Kidney (tissue), 14 donors: Measurements from ENCODE around the gene CDH12. TPM values are rescaled to one million over a fixed set of nuclear protein-coding genes. Genes with fewer than 3 reads are reported as not detected.
A peak's percentile ranks its signal among the peaks of the same experiment; 100 is the strongest.

Experiments
- DNase-seq, 5 donors: peaks; one replicate each; pipeline ENCODE4 v3.0.0-alpha.2; 2013 to 2020
- FAIRE-seq: peaks from 2 replicates; lab custom pipeline; 2012; peaks lifted over from hg19 to GRCh38; lab: Jason Lieb, UNC
- H3K27ac ChIP-seq, 2 donors: one replicate each; pipeline ENCODE4 v1.7.0; 2013; ENCODE audit warnings: low read depth in 2 of 2, low read length in 2 of 2, inconsistent platforms in 1 of 2
- H3K27me3 ChIP-seq: one replicate; pipeline ENCODE4 v1.7.1; 2013; ENCODE audit warnings: low read length, inconsistent platforms; ENCODE audit not compliant: control insufficient read depth, insufficient read depth
- H3K36me3 ChIP-seq, 3 donors: one replicate each; pipeline versions ENCODE4 v1.7.0 to v1.7.1; 2013; ENCODE audit warnings: low read length in 3 of 3, control low read depth in 1 of 3, inconsistent platforms in 1 of 3; ENCODE audit not compliant: insufficient read depth in 3 of 3, control insufficient read depth in 2 of 3
- H3K4me1 ChIP-seq, 3 donors: one replicate each; pipeline versions ENCODE4 v1.7.0 to v1.7.1; 2013; ENCODE audit warnings: low read length in 3 of 3, inconsistent platforms in 1 of 3, low read depth in 1 of 3; ENCODE audit not compliant: control insufficient read depth in 2 of 3, insufficient read depth in 2 of 3
- H3K4me3 ChIP-seq, 3 donors: one replicate each; pipeline versions ENCODE4 v1.7.0 to v1.8.1; 2013; ENCODE audit warnings: low read length in 3 of 3, control low read depth in 1 of 3, inconsistent platforms in 1 of 3
- H3K9ac ChIP-seq, 3 donors: one replicate each; pipeline versions ENCODE4 v1.7.0 to v1.7.1; 2013; ENCODE audit warnings: low read length in 3 of 3, control low read depth in 1 of 3, inconsistent platforms in 1 of 3
- H3K9me3 ChIP-seq, 3 donors: one replicate each; pipeline versions ENCODE4 v1.7.0 to v1.7.1; 2013; ENCODE audit warnings: low read length in 3 of 3, control low read depth in 1 of 3, inconsistent platforms in 1 of 3; ENCODE audit not compliant: control insufficient read depth in 2 of 3, insufficient read depth in 1 of 3
- intact Hi-C: fragments of 100-400 bp; cut with DNase I; formaldehyde crosslinking; loops from one replicate; pipeline ENCODE4 v1.11.1; 2022
- polyA plus RNA-seq: library from polyadenylated mRNA; stranded (reverse); fragments of 350-450 nt; fragmentation: Illumina TruSeq; extraction: RNeasy Lipid Tissue Mini Kit (QIAGEN cat#74804); gene quantifications from one replicate; pipeline ENCODE4 v1.2.3, GENCODE V29; 2014; ENCODE audit warnings: low read depth, low replicate concordance; ENCODE audit not compliant: insufficient read depth
- total RNA-seq: library from RNA; stranded (reverse); fragmentation: NEBNext Ultra II Directional; extraction: Animal tissue kit (Norgen Biotek cat#: 25700); gene quantifications from one replicate; pipeline ENCODE4 v1.2.1, GENCODE V29; 2021
- TF ChIP-seq, protein P1 (sequence below): IDR thresholded peaks from 3 replicates; pipeline ENCODE4 v1.5.1; 2012; ENCODE audit warnings: mild to moderate bottlenecking, moderate library complexity, borderline replicate concordance; ENCODE audit not compliant: insufficient read depth; ENCODE audit errors: extremely low read depth
- donor health status: control.
- donor health status: control.
- donor health status: control.
- donor health status: control.
- donor health status: control.
- donor health status: DM: yes; HTN: yes; CAD: no.
- donor health status: Normal renal cell carcinoma (clear cell type).

The CDH12 gene
- total and polyA plus RNA-seq, 2 donors from 2014 or later: 0.17 TPM; not detected in 1

DNA sequence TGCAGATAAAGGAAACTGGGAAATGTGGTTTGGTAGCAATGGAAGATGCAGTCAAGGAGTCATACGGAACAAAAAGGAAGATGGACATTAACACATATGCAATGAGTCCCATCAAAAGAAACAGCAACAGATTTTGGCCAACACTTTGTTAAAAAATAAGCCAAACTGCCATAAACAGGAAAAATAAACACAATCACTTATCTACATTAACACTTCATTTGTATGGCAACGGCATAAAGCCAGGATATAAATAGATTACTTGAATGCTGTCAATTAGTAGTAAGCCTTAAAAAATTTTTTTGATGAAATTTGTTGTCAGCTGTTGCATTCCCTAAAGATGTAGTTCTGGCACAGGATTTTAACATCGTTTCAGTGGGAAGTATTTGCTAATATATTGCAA, 190.8 kb downstream of the CDH12 start:
- intact Hi-C loops: no loop called here
- TF ChIP-seq, protein P1, sequence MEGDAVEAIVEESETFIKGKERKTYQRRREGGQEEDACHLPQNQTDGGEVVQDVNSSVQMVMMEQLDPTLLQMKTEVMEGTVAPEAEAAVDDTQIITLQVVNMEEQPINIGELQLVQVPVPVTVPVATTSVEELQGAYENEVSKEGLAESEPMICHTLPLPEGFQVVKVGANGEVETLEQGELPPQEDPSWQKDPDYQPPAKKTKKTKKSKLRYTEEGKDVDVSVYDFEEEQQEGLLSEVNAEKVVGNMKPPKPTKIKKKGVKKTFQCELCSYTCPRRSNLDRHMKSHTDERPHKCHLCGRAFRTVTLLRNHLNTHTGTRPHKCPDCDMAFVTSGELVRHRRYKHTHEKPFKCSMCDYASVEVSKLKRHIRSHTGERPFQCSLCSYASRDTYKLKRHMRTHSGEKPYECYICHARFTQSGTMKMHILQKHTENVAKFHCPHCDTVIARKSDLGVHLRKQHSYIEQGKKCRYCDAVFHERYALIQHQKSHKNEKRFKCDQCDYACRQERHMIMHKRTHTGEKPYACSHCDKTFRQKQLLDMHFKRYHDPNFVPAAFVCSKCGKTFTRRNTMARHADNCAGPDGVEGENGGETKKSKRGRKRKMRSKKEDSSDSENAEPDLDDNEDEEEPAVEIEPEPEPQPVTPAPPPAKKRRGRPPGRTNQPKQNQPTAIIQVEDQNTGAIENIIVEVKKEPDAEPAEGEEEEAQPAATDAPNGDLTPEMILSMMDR: no peak
- Histone ChIP-seq H3K9ac (no peak overlapping the region), H3K9me3 (no peaks in the 10 kb centered on the region), H3K4me3 (no peak overlapping the region), H3K27me3 (no peaks in the 10 kb centered on the region), H3K27ac (no peak overlapping the region), H3K4me1 (no peaks in the 10 kb centered on the region), H3K36me3 (no peaks in the 10 kb centered on the region)
- DNase-seq (no peak), FAIRE-seq (no peak)

DNA sequence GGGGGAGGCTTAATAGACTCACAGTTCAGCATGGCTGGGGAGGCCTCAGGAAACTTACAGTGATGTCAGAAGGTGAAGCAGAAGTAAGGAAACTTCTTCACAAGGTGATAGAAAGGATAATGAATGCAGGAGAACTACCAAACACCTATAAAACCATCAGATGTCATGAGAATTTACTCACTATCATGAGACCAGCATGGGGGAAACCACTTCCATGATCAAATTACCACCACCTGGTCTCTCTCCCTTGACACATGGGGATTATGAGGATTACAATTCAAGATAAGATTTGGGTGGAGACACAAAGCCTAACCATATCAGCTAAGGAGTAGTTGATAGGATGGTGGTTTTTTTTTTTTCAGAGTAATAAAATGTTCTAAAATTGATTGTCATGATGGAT, 201.8 kb downstream of the CDH12 start:
- H3K9me3 ChIP-seq: no peaks in the 10 kb centered on the region
- no peak for FAIRE-seq
- intact Hi-C loops: no loop called here

DNA sequence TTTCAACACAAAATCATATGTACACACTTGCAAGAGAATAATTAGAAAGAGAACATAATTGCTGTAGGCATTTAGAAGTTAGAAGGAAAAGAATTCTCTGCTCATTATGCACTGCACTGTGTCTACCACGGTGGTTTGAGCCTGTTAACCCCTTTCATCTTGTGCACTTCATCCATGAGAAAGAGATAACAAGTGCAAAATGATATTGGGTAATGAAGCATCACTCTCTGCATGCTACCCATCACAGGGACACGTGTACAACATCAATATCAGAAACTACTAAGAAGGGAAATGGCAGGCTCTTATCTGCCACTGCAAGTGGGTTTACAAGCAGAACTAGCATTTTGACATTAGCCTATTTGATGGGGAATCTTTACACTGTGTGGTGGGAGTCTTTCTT, 202.6 kb downstream of the CDH12 start:
- no peak for FAIRE-seq
- DNase-seq: no peak
- Histone ChIP-seq H3K9me3 (no peaks in the 10 kb centered on the region), H3K36me3 (no peaks in the 10 kb centered on the region), H3K9ac (no peak overlapping the region), H3K27ac (no peak overlapping the region), H3K4me3 (no peak overlapping the region), H3K4me1 (no peaks in the 10 kb centered on the region), H3K27me3 (no peaks in the 10 kb centered on the region)
- TF ChIP-seq, protein P1: no peak
- intact Hi-C loops: no loop called here

More for the DNA sequence above, 201.8 kb downstream of the CDH12 start:
- H3K27ac ChIP-seq: no peak overlapping the region
- H3K4me1 ChIP-seq: no peaks in the 10 kb centered on the region
- no peak overlapping the region for H3K9ac ChIP-seq
- TF ChIP-seq, protein P1: no peak
- H3K27me3 ChIP-seq: no peaks in the 10 kb centered on the region
- no peak overlapping the region for H3K4me3 ChIP-seq
- H3K36me3 ChIP-seq: no peaks in the 10 kb centered on the region
- no peak for DNase-seq

DNA sequence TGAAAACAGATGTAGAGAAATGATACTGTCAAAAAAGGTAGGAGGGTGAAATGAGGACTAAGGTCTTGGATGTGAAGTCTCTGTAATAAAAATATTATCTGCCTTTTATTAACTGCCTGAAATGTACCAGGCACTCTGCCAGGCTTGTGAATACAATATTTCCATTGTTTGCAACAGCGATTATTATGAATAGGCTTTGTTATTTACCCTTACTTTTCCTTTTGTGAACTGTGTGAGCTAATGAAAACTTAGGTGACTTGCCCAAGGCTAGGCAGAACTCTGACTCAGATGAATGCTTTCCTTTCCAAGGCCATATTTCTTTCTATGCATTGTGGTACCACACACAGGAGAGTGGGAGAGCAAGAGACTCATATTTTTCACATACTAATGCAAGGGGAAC, 204.1 kb downstream of the CDH12 start:
- H3K27ac ChIP-seq: no peak overlapping the region
- TF ChIP-seq, protein P1: no peak
- no peak overlapping the region for H3K9ac ChIP-seq
- H3K4me1 ChIP-seq: no peaks in the 10 kb centered on the region
- no peaks in the 10 kb centered on the region for H3K9me3 ChIP-seq
- no peaks in the 10 kb centered on the region for H3K36me3 ChIP-seq
- no peaks in the 10 kb centered on the region for H3K27me3 ChIP-seq
- no peak overlapping the region for H3K4me3 ChIP-seq
- intact Hi-C loops: no loop called here
- DNase-seq (peak in 3 of 5 donors; percentile 11 to 49 (median 46)), FAIRE-seq (no peak)
